ENCODE results near the gene CHCHD3. TPM values are rescaled to one million over a fixed set of nuclear protein-coding genes. Genes with fewer than 3 reads are reported as not detected.
A peak's percentile ranks its signal among the peaks of the same experiment; 100 is the strongest.

CHCHD3 gene
- total and polyA plus RNA-seq, 2 donors from 2014 or later = 53.9 to 77.3 TPM

DNA sequence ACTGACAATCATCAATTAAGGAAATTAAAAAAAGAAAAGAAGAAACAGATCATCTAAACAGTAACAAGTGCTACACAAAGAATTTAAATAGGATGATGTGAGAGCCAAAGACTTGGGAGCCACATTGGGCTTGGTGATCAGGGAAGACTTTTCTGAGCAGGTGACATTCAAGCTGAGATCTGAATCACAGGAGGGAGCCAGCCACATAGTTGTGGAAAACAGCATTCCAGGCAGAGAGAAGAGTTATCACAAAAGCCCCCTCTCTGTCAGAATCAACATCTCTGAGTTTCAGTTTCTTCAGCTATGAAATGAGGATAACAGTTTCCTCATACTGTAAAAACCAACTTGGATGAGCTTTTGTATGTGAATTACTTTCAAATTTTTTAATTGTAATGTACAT, 336.4 kb downstream of the CHCHD3 start:
- no peaks in the 10 kb centered on the region for H3K4me1 ChIP-seq (ENCODE audit: control insufficient read depth in 2 of 3, insufficient read depth in 2 of 3, low read depth in 1 of 3, low read length in 3 of 3)
- peaks cover 0 to 5% (median 0%) of the 10 kb centered on the region in 3 donors for H3K9me3 ChIP-seq (ENCODE audit: control insufficient read depth in 2 of 3, insufficient read depth in 1 of 3, low read length in 3 of 3)
- TF ChIP-seq, protein P1, sequence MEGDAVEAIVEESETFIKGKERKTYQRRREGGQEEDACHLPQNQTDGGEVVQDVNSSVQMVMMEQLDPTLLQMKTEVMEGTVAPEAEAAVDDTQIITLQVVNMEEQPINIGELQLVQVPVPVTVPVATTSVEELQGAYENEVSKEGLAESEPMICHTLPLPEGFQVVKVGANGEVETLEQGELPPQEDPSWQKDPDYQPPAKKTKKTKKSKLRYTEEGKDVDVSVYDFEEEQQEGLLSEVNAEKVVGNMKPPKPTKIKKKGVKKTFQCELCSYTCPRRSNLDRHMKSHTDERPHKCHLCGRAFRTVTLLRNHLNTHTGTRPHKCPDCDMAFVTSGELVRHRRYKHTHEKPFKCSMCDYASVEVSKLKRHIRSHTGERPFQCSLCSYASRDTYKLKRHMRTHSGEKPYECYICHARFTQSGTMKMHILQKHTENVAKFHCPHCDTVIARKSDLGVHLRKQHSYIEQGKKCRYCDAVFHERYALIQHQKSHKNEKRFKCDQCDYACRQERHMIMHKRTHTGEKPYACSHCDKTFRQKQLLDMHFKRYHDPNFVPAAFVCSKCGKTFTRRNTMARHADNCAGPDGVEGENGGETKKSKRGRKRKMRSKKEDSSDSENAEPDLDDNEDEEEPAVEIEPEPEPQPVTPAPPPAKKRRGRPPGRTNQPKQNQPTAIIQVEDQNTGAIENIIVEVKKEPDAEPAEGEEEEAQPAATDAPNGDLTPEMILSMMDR (IDR thresholded peaks at IDR 0.05; ENCODE audit: borderline replicate concordance, extremely low read depth, insufficient read depth) = no peak
- intact Hi-C loops (cut with DNase I) = no loop called here
- no peaks in the 10 kb centered on the region for H3K27me3 ChIP-seq (ENCODE audit: control insufficient read depth, insufficient read depth, low read length)
- H3K4me3 ChIP-seq (ENCODE audit: low read length in 3 of 3) = no peak overlapping the region
- H3K36me3 ChIP-seq (ENCODE audit: control insufficient read depth in 2 of 3, insufficient read depth in 3 of 3, low read length in 3 of 3) = no peaks in the 10 kb centered on the region
- FAIRE-seq (no peak), DNase-seq (no peak)
- H3K9ac ChIP-seq (ENCODE audit: low read length in 3 of 3) = no peak overlapping the region
- H3K27ac ChIP-seq (ENCODE audit: low read depth in 2 of 2, low read length in 2 of 2) = no peak overlapping the region

DNA sequence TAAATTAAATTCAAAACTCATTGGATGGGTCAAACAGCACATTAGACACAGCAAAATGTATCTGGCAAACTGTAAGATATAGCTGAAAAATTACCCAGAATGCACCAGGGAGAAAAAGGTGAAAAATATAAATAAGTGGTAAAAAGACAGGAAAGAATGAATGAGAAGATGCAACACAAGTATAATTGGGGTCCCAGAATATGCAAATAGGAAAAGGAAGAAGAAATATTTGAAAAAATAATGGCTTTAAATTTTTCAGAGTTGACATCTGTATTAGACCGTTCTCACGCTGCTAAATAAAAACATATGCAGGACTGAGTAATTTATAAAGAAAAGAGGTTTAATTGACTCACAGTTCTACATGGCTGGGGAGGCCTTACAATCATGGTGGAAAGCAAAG, 337.9 kb downstream of the CHCHD3 start:
- Histone ChIP-seq H3K27ac (ENCODE audit: low read depth in 2 of 2, low read length in 2 of 2) (no peak overlapping the region), H3K4me1 (ENCODE audit: control insufficient read depth in 2 of 3, insufficient read depth in 2 of 3, low read depth in 1 of 3, low read length in 3 of 3) (no peaks in the 10 kb centered on the region), H3K9ac (ENCODE audit: low read length in 3 of 3) (no peak overlapping the region), H3K27me3 (ENCODE audit: control insufficient read depth, insufficient read depth, low read length) (no peaks in the 10 kb centered on the region), H3K36me3 (ENCODE audit: control insufficient read depth in 2 of 3, insufficient read depth in 3 of 3, low read length in 3 of 3) (no peaks in the 10 kb centered on the region), H3K4me3 (ENCODE audit: low read length in 3 of 3) (no peak overlapping the region), H3K9me3 (ENCODE audit: control insufficient read depth in 2 of 3, insufficient read depth in 1 of 3, low read length in 3 of 3) (peaks cover 0 to 5% (median 0%) of the 10 kb centered on the region in 3 donors)
- FAIRE-seq (no peak), DNase-seq (no peak)
- intact Hi-C loops (cut with DNase I) = no loop called here
- TF ChIP-seq, protein P1 (IDR thresholded peaks at IDR 0.05; ENCODE audit: borderline replicate concordance, extremely low read depth, insufficient read depth) = no peak

DNA sequence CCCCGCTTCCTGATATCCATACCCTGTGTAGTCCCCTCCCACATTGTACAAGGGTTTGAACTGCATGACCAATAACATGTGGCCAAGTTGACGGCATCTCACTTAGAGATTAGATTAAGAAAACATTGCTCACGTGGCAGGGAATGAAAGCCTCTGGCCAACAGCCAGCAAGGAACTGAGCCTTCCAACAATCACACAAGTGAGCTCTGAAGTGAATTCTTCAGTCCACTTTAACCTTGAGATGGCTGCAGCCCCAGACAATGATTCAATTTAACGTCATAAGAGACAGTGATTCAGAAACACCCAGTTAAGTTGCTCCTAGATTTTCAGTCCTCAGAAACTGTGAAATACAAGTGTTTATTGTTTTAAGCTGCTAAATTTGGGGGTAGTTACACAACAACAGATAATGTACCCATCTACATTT, 339.7 kb downstream of the CHCHD3 start:
- H3K27ac ChIP-seq (ENCODE audit: low read depth in 2 of 2, low read length in 2 of 2) = no peak overlapping the region
- no peak overlapping the region for H3K9ac ChIP-seq (ENCODE audit: low read length in 3 of 3)
- DNase-seq = peak in 1 of 5 donors; percentile 44
- no peaks in the 10 kb centered on the region for H3K27me3 ChIP-seq (ENCODE audit: control insufficient read depth, insufficient read depth, low read length)
- peaks cover 0 to 5% (median 0%) of the 10 kb centered on the region in 3 donors for H3K9me3 ChIP-seq (ENCODE audit: control insufficient read depth in 2 of 3, insufficient read depth in 1 of 3, low read length in 3 of 3)
- H3K4me3 ChIP-seq (ENCODE audit: low read length in 3 of 3) = no peak overlapping the region
- TF ChIP-seq, protein P1 (IDR thresholded peaks at IDR 0.05; ENCODE audit: borderline replicate concordance, extremely low read depth, insufficient read depth) = no peak
- H3K36me3 ChIP-seq (ENCODE audit: control insufficient read depth in 2 of 3, insufficient read depth in 3 of 3, low read length in 3 of 3) = no peaks in the 10 kb centered on the region
- intact Hi-C loops (cut with DNase I) = no loop called here
- FAIRE-seq = no peak
- H3K4me1 ChIP-seq (ENCODE audit: control insufficient read depth in 2 of 3, insufficient read depth in 2 of 3, low read depth in 1 of 3, low read length in 3 of 3) = no peaks in the 10 kb centered on the region

DNA sequence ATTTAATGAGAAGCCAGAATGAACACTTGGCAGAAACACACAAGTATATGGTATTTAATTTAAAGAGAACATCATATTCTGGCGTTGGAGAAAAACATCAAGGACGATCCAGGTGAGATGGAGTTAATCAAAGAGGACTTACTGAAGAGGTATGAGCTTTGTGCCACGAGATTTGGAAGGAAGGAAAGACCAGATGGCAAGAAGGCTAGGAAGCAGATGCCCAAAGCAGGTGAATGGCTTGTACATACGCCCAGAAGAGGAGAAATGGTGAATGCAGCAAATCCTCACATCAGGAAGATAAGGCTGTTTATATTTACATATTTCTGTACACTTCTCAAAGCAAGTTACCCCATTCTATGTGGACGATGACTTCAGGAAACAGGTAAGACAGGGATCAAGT, 341.7 kb downstream of the CHCHD3 start:
- TF ChIP-seq, protein P1 (IDR thresholded peaks at IDR 0.05; ENCODE audit: borderline replicate concordance, extremely low read depth, insufficient read depth) = no peak
- DNase-seq (no peak), FAIRE-seq (no peak)
- intact Hi-C loops (cut with DNase I) = no loop called here
- H3K9me3 ChIP-seq (ENCODE audit: control insufficient read depth in 2 of 3, insufficient read depth in 1 of 3, low read length in 3 of 3) = peaks cover 0 to 5% (median 0%) of the 10 kb centered on the region in 3 donors
- no peak overlapping the region for H3K27ac ChIP-seq (ENCODE audit: low read depth in 2 of 2, low read length in 2 of 2)
- no peak overlapping the region for H3K4me3 ChIP-seq (ENCODE audit: low read length in 3 of 3)
- H3K4me1 ChIP-seq (ENCODE audit: control insufficient read depth in 2 of 3, insufficient read depth in 2 of 3, low read depth in 1 of 3, low read length in 3 of 3) = no peaks in the 10 kb centered on the region
- H3K36me3 ChIP-seq (ENCODE audit: control insufficient read depth in 2 of 3, insufficient read depth in 3 of 3, low read length in 3 of 3) = no peaks in the 10 kb centered on the region
- no peaks in the 10 kb centered on the region for H3K27me3 ChIP-seq (ENCODE audit: control insufficient read depth, insufficient read depth, low read length)
- no peak overlapping the region for H3K9ac ChIP-seq (ENCODE audit: low read length in 3 of 3)

Data from kidney (tissue), 14 donors.